NCI-H2196 treated with DMSO at 0.1 percent for 48 hours (cell line): Measurements from ENCODE around the gene ABRACL.
"Not testable (repeated sequence)": the region's sequence is repeated elsewhere in the genome, so short reads cannot be mapped to it uniquely, and the experiment has no call there.

ENCODE experiments used
- DNase-seq: peaks from one replicate; lab custom pipeline; 2025; ENCODE audit not compliant: unreplicated experiment; lab: John Stamatoyannopoulos, UW

The ABRACL gene

GRCh38 chr6:139010674-139011073 is 17.9 kb upstream of the ABRACL start:
- DNase-seq = no peak

GRCh38 chr6:139011980-139012379 is 16.6 kb upstream of the ABRACL start:
- no peak for DNase-seq

GRCh38 chr6:139013185-139013800 is 15.3 kb upstream of the ABRACL start:
- no peak for DNase-seq

- DNase-seq = peak; percentile 53
These were observed 13.6 kb upstream of the ABRACL start for GRCh38 chr6:139014945-139015344.

- DNase-seq = no peak
These were observed 12.0 kb upstream of the ABRACL start for GRCh38 chr6:139016337-139017213.

GRCh38 chr6:139017227-139017626 is 11.3 kb upstream of the ABRACL start:
- peak; percentile 54 for DNase-seq

GRCh38 chr6:139019722-139020121 is 8.8 kb upstream of the ABRACL start:
- DNase-seq = no peak

- DNase-seq = no peak
These were observed 7.9 kb upstream of the ABRACL start for GRCh38 chr6:139020689-139021088.

GRCh38 chr6:139025416-139025815 is 3.1 kb upstream of the ABRACL start:
- DNase-seq = not testable (repeated sequence)

GRCh38 chr6:139027620-139028182 is 844 bp upstream of the ABRACL start:
- DNase-seq = peak; percentile 76

- DNase-seq = no peak
These were observed 309 bp upstream of the ABRACL start for GRCh38 chr6:139028215-139028657.

- peak; percentile 19 for DNase-seq
These were observed 1.1 kb downstream of the ABRACL start for GRCh38 chr6:139029470-139030227.

- no peak for DNase-seq
These were observed 1.9 kb downstream of the ABRACL start for GRCh38 chr6:139030228-139030963.

- DNase-seq = no peak
These were observed 8.9 kb downstream of the ABRACL start for GRCh38 chr6:139037490-139037889.

- no peak for DNase-seq
These were observed 15.7 kb downstream of the ABRACL start for GRCh38 chr6:139044250-139044649.

GRCh38 chr6:139047677-139048076 is 19.1 kb downstream of the ABRACL start:
- no peak for DNase-seq

- not testable (repeated sequence) for DNase-seq
These were observed 20.4 kb downstream of the ABRACL start for GRCh38 chr6:139048912-139049311.

- DNase-seq = not testable (repeated sequence)
These were observed 21.7 kb downstream of the ABRACL start for GRCh38 chr6:139050131-139050769.

- DNase-seq = no peak
These were observed 22.3 kb downstream of the ABRACL start for GRCh38 chr6:139050770-139051313.
